ENCODE data around the gene C1orf21.

DNA sequence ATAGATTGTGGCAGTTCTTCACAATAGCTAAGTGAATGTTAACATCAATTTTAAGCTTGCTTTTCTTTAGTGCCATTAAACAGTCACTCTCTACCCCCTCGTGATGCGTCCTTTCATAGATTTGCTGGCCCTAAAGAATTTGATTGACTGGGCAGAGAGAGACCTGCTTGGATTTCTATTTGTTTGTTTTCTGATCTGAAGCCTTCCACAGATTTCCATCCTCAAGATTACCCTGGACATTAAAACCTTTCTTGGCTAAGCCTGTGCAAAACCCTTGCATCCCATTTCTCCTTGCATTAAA lies 17.8 kb downstream of the C1orf21 start:
- TF ChIP-seq, protein P1, sequence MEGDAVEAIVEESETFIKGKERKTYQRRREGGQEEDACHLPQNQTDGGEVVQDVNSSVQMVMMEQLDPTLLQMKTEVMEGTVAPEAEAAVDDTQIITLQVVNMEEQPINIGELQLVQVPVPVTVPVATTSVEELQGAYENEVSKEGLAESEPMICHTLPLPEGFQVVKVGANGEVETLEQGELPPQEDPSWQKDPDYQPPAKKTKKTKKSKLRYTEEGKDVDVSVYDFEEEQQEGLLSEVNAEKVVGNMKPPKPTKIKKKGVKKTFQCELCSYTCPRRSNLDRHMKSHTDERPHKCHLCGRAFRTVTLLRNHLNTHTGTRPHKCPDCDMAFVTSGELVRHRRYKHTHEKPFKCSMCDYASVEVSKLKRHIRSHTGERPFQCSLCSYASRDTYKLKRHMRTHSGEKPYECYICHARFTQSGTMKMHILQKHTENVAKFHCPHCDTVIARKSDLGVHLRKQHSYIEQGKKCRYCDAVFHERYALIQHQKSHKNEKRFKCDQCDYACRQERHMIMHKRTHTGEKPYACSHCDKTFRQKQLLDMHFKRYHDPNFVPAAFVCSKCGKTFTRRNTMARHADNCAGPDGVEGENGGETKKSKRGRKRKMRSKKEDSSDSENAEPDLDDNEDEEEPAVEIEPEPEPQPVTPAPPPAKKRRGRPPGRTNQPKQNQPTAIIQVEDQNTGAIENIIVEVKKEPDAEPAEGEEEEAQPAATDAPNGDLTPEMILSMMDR (conservative IDR thresholded peaks at IDR 0.05; ENCODE audit: low read length): no peak
- no peak for TF ChIP-seq EZH2phosphoT487 (IDR thresholded peaks at IDR 0.05; ENCODE audit: borderline replicate concordance)
